Activated CD8-positive, alpha-beta memory T cell treated with anti-CD3 and anti-CD28 coated beads, Interleukin-2, amount 50 U/mL, for 48 hours (primary cell): ENCODE results near the gene GRAMD1B.
A peak's percentile ranks its signal among the peaks of the same experiment; 100 is the strongest.

Experiments
- DNase-seq: peaks from one replicate; pipeline ENCODE4 v3.0.0-alpha.2; 2020

The GRAMD1B gene

DNA sequence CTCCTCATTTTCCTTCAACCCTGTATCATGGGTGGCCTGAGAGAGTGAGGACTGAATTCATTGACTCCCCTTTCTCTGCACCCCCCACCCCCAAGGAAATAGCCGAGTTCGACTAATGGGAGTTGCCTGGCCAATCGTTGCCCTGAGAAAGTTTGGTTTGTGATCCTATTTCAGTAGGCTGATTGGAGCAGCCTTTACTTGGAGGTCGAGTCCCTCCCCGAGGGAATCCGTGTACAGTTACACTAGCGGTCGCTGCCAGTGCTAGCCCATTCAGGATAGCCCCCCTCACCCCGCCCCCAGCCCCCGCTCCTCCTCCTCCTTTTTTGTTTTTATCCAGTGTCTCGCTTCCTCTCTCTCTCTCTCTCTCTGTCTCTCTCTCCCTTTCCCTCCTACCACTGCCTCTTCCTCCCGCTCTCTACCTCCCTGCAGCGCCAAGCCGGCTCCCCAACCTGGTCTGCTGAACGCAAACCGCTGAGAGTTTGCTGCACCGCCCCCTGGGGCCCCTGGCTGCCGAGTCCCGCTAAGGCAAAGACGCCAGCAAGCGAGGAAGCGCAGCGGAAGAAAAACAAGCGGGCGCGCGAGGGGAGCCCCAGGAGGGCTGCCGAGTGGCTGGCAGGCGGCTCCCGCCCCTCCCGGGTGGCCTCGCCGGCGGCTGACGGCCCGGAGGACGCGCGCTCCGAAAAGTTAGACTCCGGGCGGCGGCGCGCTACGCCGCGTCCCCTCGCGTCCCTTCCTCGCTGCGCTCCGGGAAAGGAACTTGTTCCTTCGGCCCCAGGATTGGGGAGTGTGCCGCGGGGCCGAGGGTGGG lies at the start of gene GRAMD1B:
Gene GRAMD1B (plus strand): TSS at position 357 of the 808 bp plus-strand sequence. CDS start 524 bp downstream, outside the sequence.
- peak; percentile 87 for DNase-seq

DNA sequence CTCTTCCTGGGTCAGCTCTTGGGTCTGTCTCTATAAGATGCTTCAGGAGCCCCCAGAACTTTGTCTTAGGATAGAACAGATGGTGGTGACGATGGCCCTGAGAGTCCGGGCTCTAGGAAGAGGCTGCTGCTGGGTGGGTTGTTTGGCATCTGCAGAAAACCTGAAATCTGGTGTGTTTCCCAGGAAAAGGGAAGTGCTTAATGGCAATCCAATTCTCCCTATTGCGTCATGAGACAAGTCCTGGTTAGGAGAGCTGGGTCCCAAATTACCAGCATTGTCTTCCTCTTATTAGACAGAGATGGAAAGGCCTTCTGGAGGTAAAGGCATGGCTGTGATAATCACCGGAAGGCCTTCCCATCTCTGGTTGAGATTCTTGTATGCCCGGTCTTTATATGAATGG lies 48.9 kb upstream of the GRAMD1B start:
- no peak for DNase-seq

- peak; percentile 76 for DNase-seq
Observed at GRCh38 chr11:123381817-123382554, 48.1 kb upstream of the GRAMD1B start.

DNA sequence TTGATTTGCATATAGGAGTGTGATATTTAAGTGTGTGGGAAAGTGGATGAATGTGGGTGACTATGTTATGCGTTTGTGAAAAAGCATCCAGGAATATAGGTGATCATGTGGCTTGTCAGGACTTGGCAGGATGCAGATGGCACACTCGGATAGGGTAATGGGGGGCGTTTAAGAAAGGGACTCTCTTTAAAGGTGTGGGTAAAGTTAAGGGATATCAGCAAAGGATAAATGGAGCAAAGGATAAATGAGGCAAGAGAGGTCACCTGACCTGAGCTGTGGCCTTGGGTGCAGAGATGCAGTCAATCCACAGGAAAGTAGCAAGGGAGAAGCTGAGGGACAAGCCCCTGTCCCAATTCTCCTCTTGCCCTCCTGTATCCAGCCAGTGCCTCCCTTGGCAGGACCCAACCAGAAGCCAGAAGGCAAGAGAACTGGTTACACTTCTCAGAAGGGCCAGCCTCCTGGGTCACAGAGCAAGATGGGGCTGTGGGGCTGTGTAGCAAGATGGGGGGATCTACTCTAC lies 47.5 kb upstream of the GRAMD1B start:
- peak; percentile 62 for DNase-seq

- DNase-seq: no peak
Observed at GRCh38 chr11:123384116-123384515, 46.0 kb upstream of the GRAMD1B start.

DNA sequence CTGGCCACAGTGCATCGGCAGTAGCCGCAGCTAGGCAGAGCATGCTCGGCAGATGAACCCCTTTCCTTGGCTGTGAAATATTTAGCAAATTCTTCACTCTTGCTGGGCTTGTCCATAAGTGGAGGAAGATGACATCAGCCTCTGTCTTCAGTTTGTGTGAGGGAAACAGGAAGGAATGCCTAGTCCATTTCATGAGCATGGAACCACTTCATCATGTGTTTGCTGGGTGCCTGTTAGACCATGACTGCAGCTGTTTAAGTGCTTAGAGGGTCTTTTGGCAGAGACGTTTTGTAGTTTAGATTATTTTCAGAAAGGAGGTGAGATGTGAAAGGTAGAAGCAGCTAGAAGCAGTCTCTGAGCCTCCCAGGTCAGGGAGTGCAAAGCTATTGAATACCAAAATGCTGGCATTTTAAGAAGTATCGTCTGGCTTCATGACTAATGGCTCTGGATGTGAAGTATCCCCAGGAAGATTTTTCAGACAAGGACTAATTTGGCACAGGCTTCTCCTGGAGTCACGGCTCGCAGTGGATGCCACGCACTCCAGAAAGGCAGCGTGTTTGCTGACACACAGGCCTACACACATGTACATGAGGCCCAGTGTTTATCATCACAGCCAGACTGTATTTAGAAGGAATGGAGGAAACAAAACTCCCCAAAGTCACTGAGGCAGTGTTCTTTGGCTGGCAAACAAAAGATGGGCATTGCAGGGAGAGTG lies 43.1 kb upstream of the GRAMD1B start:
- DNase-seq: no peak

- DNase-seq: no peak
Observed at GRCh38 chr11:123388640-123389039, 41.4 kb upstream of the GRAMD1B start.

- no peak for DNase-seq
Observed at GRCh38 chr11:123390146-123390545, 39.9 kb upstream of the GRAMD1B start.

- DNase-seq: no peak
Observed at GRCh38 chr11:123391646-123392348, 38.3 kb upstream of the GRAMD1B start.

- no peak for DNase-seq
Observed at GRCh38 chr11:123392431-123392830, 37.6 kb upstream of the GRAMD1B start.

- DNase-seq: no peak
Observed at GRCh38 chr11:123392844-123393243, 37.2 kb upstream of the GRAMD1B start.

DNA sequence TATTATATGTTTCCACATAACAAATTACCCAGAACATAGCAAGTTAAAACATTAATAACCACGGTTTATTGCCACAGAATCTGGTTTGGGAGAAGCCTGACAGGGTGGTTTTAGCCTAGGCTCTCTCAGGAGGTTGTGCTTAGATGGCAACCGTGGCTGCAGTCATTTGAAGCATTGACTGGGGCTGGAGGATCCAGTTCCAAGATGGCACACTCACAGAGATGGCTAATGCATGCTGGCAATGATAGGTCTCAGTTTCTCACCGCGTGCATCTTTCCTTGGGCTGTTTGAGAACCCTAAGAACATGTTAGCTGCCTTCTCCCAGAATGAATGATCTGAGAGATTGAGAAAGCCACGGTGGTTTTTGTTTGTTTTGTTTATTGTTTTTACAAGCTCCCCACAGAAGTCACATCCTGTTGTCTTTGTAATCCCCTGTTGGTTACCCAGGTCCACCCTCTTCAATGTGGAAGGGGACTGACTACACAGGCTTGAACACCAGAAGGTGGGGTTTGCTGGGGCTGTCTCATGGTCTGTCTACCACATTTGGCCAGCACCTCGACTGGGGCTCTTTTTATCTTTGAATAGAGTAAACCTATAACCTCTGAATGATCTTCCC lies 36.6 kb upstream of the GRAMD1B start:
- no peak for DNase-seq

- DNase-seq: no peak
Observed at GRCh38 chr11:123404676-123405075, 25.4 kb upstream of the GRAMD1B start.

GRCh38 chr11:123405123-123405592 lies 24.9 kb upstream of the GRAMD1B start:
- no peak for DNase-seq

DNA sequence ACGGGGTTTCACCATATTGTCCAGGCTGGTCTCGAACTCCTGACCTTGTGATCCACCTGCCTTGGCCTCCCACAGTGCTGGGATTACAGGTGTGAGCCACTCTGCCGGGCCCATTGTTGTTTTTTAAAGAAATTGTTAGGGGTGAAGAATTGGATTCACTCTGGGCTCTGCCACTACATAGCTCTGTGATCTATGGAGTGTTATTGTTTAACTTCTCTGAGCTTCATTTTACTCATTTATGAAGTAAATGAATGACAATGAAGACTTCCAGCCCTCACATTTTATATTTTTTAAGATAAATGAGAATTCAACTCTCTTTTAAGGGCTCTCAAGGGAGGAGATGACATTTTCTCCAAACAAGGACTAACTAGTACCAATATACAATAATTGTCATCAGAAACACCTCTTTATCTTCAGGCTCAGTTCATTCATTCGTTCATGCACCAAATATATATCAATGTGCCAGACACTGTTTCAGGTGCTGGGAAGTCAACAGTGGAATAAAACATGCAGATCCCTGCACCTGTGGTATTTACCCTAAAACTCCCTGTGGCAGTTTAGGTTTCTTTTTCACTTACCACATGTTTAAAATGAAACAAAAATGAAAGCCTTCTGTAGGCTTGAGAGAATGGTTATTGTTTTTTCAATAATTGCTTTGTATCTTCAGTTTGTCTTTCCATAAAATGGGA lies 23.5 kb upstream of the GRAMD1B start:
- no peak for DNase-seq

GRCh38 chr11:123407130-123407995 lies 22.7 kb upstream of the GRAMD1B start:
- peak; percentile 62 for DNase-seq

DNA sequence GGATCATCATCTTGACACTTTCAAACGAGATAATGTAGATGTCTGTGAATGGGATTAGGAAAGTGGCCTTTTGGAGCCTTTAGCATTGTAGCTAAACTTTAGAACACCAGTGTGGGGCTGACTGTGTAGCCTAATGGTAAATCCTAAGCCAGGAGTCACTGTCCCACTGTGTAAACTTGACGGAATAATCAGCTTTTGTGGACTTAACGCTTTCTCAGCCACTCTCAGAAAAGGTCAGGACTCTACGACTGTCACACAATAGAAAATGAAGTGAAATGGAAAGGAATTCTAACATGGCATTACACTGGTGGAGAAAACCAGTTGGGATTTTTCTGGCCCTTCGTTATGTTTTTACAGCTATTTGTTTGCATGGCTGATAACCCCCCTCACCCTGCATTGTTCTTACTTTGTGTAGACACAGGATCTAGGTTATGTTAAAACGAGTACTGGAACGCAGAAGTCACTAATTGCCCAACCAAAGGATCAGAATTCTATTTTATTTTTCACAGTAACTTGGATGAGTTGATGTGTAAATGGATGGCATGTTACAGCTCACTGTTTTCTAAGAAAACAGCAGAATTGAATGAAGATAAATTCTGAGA lies 22.0 kb upstream of the GRAMD1B start:
- DNase-seq: no peak

DNA sequence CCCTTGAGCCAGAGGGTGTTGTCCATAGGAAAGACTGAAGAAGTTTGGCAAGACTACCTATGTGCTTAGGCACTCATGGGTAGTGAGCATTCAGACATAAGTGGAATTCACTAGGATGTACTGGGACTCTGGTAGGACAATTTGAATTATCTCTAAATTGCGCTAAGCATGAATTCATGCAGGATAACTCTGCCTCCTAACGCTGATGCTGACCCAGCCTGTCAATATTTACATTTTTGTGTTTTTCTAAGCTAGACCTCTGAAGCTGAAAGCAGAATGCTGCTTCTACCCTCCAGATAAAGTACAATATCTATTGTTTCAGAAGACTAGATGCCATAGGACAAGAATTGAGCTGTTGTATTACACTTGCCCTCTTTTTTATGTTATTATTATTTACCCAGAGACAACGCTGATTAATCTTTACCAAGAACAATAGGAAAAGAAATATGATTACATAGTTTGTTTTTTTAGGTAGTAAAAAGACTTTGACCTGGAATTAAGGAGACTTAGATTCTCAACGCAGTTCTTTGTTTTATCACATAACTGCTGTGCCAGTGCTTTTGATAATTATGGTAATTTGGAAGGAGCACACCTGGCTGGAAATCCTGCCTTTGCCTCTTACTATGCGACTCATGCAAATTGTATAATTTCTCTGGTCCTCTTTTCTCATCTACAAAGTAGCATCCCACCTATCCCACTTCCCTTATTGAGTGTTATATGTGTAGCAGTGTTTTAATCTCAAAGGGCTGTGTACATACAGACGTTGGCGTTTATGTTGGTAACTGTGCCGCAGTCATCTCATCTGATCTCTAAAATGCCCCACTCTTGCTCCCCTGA lies 21.2 kb upstream of the GRAMD1B start:
- no peak for DNase-seq
